Lower lobe of right lung (tissue), 2 donors: ENCODE data around the gene CDCA8. TPM values are rescaled to one million over a fixed set of nuclear protein-coding genes. Genes with fewer than 3 reads are reported as not detected.

ENCODE experiments used
- ATAC-seq, 2 donors: fragments of 200-7000 bp; cut with Tn5 transposase; one replicate each; pipeline ENCODE4 v1.9.1; 2020 to 2022; ENCODE audit warnings: mild to moderate bottlenecking in 2 of 2, moderate library complexity in 2 of 2
- DNase-seq: peaks from one replicate; pipeline ENCODE4 v3.0.0-alpha.2; 2020
- H3K27ac ChIP-seq: fragments of 200-600 bp; one replicate; pipeline ENCODE4 v1.8.0; 2022
- H3K27me3 ChIP-seq: fragments of 200-600 bp; one replicate; pipeline ENCODE4 v1.8.0; 2022; ENCODE audit warnings: low read depth
- H3K36me3 ChIP-seq: fragments of 200-600 bp; one replicate; pipeline ENCODE4 v1.8.0; 2022; ENCODE audit warnings: mild to moderate bottlenecking
- H3K4me1 ChIP-seq: fragments of 200-600 bp; one replicate; pipeline ENCODE4 v1.8.0; 2022
- H3K4me3 ChIP-seq: fragments of 200-600 bp; one replicate; pipeline ENCODE4 v1.8.0; 2022; ENCODE audit warnings: mild to moderate bottlenecking
- H3K9me3 ChIP-seq: fragments of 200-600 bp; one replicate; pipeline ENCODE4 v1.8.0; 2022
- CTCF ChIP-seq: fragments of 200-600 bp; IDR thresholded peaks from one replicate; pipeline ENCODE4 v1.8.0; 2022; ENCODE audit warnings: antibody characterized with exemption, mild to moderate bottlenecking
- intact Hi-C: fragments of 100-400 bp; cut with DNase I; formaldehyde crosslinking; loops from one replicate; pipeline ENCODE4 v1.11.0; 2022
- total RNA-seq: library from RNA; stranded (reverse); fragmentation: NEBNext Ultra II Directional; extraction: Animal tissue kit (Norgen Biotek cat#: 25700); gene quantifications from one replicate; pipeline ENCODE4 v1.2.1, GENCODE V29; 2021
- donor health status: DM: no; HTN: yes; CAD: no; lungs with severe emphysema.

CDCA8 gene
- total RNA-seq, 1 donor from 2014 or later, result 1.7 TPM

DNA sequence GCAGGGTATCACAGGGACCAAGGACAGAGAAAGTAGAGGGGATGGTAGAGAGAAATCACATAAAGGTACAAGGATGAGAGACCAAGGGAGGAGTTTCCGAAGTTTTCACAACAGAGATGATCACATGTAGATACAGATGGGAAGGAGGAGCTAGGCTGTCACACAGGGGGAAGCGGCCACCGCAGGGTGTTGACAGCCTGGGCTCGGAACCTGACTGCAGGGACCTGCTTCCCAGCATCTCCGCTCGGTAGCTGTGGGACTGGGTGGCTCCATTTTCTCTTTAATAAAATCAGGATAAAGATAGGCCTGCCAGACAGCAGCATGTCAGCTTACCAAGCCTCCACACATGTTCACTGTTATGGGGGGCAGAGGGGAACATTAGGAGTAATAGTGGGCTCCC, 32.3 kb downstream of the CDCA8 start:
- TF ChIP-seq CTCF, result no peak
- H3K36me3 ChIP-seq, result no peaks in the 10 kb centered on the region
- H3K9me3 ChIP-seq, result no peaks in the 10 kb centered on the region
- H3K27ac ChIP-seq, result no peak overlapping the region
- intact Hi-C loops, result no loop called here
- peaks cover 5% of the 10 kb centered on the region for H3K27me3 ChIP-seq
- H3K4me1 ChIP-seq, result no peaks in the 10 kb centered on the region
- no peak overlapping the region for H3K4me3 ChIP-seq
- no peak for ATAC-seq
- DNase-seq, result no peak

DNA sequence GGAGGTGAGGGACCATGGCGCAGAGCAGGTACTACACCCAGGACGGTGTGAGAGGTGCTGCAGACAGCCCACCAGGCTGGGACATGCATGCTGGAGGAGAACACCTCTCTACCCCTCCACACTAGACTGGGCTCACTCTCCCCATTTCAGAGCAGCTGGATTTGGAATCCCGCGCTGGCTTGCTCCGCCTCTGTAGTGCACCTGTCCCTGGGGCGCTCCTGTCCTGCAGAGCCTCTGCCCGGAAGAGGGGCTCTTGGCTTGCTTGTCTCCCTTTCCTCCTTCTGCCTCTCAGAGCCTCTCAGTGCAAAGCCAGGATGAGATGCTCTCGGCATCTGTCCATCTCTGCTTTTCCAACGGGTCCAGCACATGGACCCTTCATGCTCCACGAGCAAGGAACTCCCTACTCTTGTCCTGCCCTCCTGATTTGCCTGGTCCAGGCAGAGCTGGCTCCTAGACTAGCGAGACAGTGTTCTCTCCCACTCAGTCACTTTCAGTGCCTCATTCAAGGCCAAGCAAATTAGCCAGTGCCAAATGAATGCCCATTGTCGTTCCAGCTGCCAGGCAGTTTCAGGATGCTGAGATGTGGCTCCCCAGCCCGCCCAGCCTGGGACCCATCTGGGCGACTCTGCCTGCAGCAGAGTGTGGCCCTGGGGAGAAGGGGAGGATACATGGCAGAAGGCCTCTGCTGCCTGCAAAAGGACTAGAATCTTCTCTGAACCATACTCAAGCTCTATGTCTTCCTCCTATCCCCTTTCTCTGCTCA, 33.7 kb downstream of the CDCA8 start:
- TF ChIP-seq CTCF, result no peak
- intact Hi-C loops, result no loop called here
- Histone ChIP-seq H3K27ac (no peak overlapping the region), H3K4me1 (no peaks in the 10 kb centered on the region), H3K27me3 (peaks cover 5% of the 10 kb centered on the region), H3K36me3 (no peaks in the 10 kb centered on the region), H3K4me3 (no peak overlapping the region), H3K9me3 (no peaks in the 10 kb centered on the region)
- no peak for ATAC-seq
- no peak for DNase-seq

GRCh38 chr1:37726751-37727585, 34.7 kb downstream of the CDCA8 start:
- H3K36me3 ChIP-seq, result no peaks in the 10 kb centered on the region
- no peak for DNase-seq
- H3K9me3 ChIP-seq, result no peaks in the 10 kb centered on the region
- no peak overlapping the region for H3K27ac ChIP-seq
- no peak overlapping the region for H3K4me3 ChIP-seq
- intact Hi-C loops, result no loop called here
- H3K4me1 ChIP-seq, result no peaks in the 10 kb centered on the region
- H3K27me3 ChIP-seq, result peaks cover 5% of the 10 kb centered on the region
- no peak for TF ChIP-seq CTCF
- no peak for ATAC-seq

- ATAC-seq (no peak), DNase-seq (no peak)
- H3K36me3 ChIP-seq, result no peaks in the 10 kb centered on the region
- TF ChIP-seq CTCF, result no peak
- H3K27me3 ChIP-seq, result peaks cover 7% of the 10 kb centered on the region
- H3K27ac ChIP-seq, result no peak overlapping the region
- H3K4me1 ChIP-seq, result no peaks in the 10 kb centered on the region
- intact Hi-C loops, result no loop called here
- H3K9me3 ChIP-seq, result no peaks in the 10 kb centered on the region
- H3K4me3 ChIP-seq, result no peak overlapping the region
These were observed 36.1 kb downstream of the CDCA8 start for GRCh38 chr1:37728416-37728815.

DNA sequence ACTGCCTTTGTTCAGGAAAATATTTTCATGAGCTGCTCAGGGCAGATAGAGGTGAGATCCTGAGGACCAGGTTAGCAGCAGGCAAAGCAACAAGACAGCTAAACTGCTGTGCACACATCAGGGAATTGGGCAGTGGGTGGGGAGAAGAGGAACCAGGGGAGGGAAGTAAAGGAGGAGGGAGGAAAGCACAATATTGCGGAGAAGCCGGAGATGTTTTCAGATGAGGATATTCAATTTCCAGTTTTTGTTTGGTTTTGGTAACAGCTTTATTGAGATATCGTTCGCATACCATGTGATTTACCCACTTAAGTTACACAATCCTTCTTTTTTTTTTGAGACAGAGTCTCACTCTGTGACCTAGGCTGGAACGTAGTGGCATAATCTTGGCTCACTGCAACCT, 38.1 kb downstream of the CDCA8 start:
- Histone ChIP-seq H3K9me3 (no peaks in the 10 kb centered on the region), H3K4me3 (no peak overlapping the region), H3K4me1 (no peaks in the 10 kb centered on the region), H3K27me3 (peaks cover 18% of the 10 kb centered on the region), H3K27ac (no peak overlapping the region), H3K36me3 (no peaks in the 10 kb centered on the region)
- ATAC-seq (no peak), DNase-seq (no peak)
- intact Hi-C loops, result no loop called here
- no peak for TF ChIP-seq CTCF
